Eye (tissue), 1 donor: ENCODE results near the gene SP2.

Experiments used
- DNase-seq: peaks from one replicate; pipeline ENCODE4 v3.0.0-alpha.2; 2015

Gene SP2

GRCh38 chr17:47952171-47953021 lies 56.4 kb downstream of the SP2 start:
- no peak for DNase-seq

GRCh38 chr17:47953909-47954308 lies 57.9 kb downstream of the SP2 start:
- no peak for DNase-seq

GRCh38 chr17:47955497-47956461 lies 59.7 kb downstream of the SP2 start:
- no peak for DNase-seq

GRCh38 chr17:47956791-47957590 lies 61.0 kb downstream of the SP2 start:
- DNase-seq: no peak

GRCh38 chr17:47957591-47958490 lies 61.8 kb downstream of the SP2 start, which contains the start of gene PRR15L:
Gene PRR15L (minus strand): TSS chr17:47957883. CDS start chr17:47953234, 4,649 bp downstream.
- no peak for DNase-seq

GRCh38 chr17:47959825-47960655 lies 64.0 kb downstream of the SP2 start:
- no peak for DNase-seq

- DNase-seq: no peak
Measured at GRCh38 chr17:47961406-47961805, 65.4 kb downstream of the SP2 start.

GRCh38 chr17:47962901-47963300 lies 66.9 kb downstream of the SP2 start:
- no peak for DNase-seq

GRCh38 chr17:47964856-47965255 lies 68.8 kb downstream of the SP2 start:
- DNase-seq: no peak

GRCh38 chr17:47966079-47966519 lies 70.1 kb downstream of the SP2 start:
- no peak for DNase-seq

GRCh38 chr17:47967607-47968252 lies 71.7 kb downstream of the SP2 start:
- DNase-seq: no peak

- no peak for DNase-seq
Measured at GRCh38 chr17:47968836-47969235, 72.8 kb downstream of the SP2 start.

- no peak for DNase-seq
Measured at GRCh38 chr17:47969930-47970724, 74.1 kb downstream of the SP2 start.

- peak; percentile 100 for DNase-seq
Measured at GRCh38 chr17:47970725-47971499, 74.9 kb downstream of the SP2 start, which contains the start of gene CDK5RAP3. Gene CDK5RAP3 (plus strand): TSS chr17:47971113. CDS start chr17:47971147, 34 bp downstream.

GRCh38 chr17:47973541-47973940 lies 77.5 kb downstream of the SP2 start:
- no peak for DNase-seq

- no peak for DNase-seq
Measured at GRCh38 chr17:47975189-47975822, 79.3 kb downstream of the SP2 start.

- no peak for DNase-seq
Measured at GRCh38 chr17:47975823-47976205, 79.8 kb downstream of the SP2 start.

- DNase-seq: peak; percentile 90
Measured at GRCh38 chr17:47978324-47978723, 82.3 kb downstream of the SP2 start.
